Kidney (tissue), 14 donors: ENCODE results near the gene GNGT2. TPM values are rescaled to one million over a fixed set of nuclear protein-coding genes. Genes with fewer than 3 reads are reported as not detected.
A peak's percentile ranks its signal among the peaks of the same experiment; 100 is the strongest.
"Not testable (repeated sequence)": the region's sequence is repeated elsewhere in the genome, so short reads cannot be mapped to it uniquely, and the experiment has no call there.

Experiments
- DNase-seq, 5 donors: peaks; one replicate each; pipeline ENCODE4 v3.0.0-alpha.2; 2013 to 2020
- FAIRE-seq: peaks from 2 replicates; lab custom pipeline; 2012; peaks lifted over from hg19 to GRCh38; lab: Jason Lieb, UNC
- H3K27ac ChIP-seq, 2 donors: one replicate each; pipeline ENCODE4 v1.7.0; 2013; ENCODE audit warnings: low read depth in 2 of 2, low read length in 2 of 2, inconsistent platforms in 1 of 2
- H3K27me3 ChIP-seq: one replicate; pipeline ENCODE4 v1.7.1; 2013; ENCODE audit warnings: low read length, inconsistent platforms; ENCODE audit not compliant: control insufficient read depth, insufficient read depth
- H3K36me3 ChIP-seq, 3 donors: one replicate each; pipeline versions ENCODE4 v1.7.0 to v1.7.1; 2013; ENCODE audit warnings: low read length in 3 of 3, control low read depth in 1 of 3, inconsistent platforms in 1 of 3; ENCODE audit not compliant: insufficient read depth in 3 of 3, control insufficient read depth in 2 of 3
- H3K4me1 ChIP-seq, 3 donors: one replicate each; pipeline versions ENCODE4 v1.7.0 to v1.7.1; 2013; ENCODE audit warnings: low read length in 3 of 3, inconsistent platforms in 1 of 3, low read depth in 1 of 3; ENCODE audit not compliant: control insufficient read depth in 2 of 3, insufficient read depth in 2 of 3
- H3K4me3 ChIP-seq, 3 donors: one replicate each; pipeline versions ENCODE4 v1.7.0 to v1.8.1; 2013; ENCODE audit warnings: low read length in 3 of 3, control low read depth in 1 of 3, inconsistent platforms in 1 of 3
- H3K9ac ChIP-seq, 3 donors: one replicate each; pipeline versions ENCODE4 v1.7.0 to v1.7.1; 2013; ENCODE audit warnings: low read length in 3 of 3, control low read depth in 1 of 3, inconsistent platforms in 1 of 3
- H3K9me3 ChIP-seq, 3 donors: one replicate each; pipeline versions ENCODE4 v1.7.0 to v1.7.1; 2013; ENCODE audit warnings: low read length in 3 of 3, control low read depth in 1 of 3, inconsistent platforms in 1 of 3; ENCODE audit not compliant: control insufficient read depth in 2 of 3, insufficient read depth in 1 of 3
- CTCF ChIP-seq: IDR thresholded peaks from 3 replicates; pipeline ENCODE4 v1.5.1; 2012; ENCODE audit warnings: mild to moderate bottlenecking, moderate library complexity, borderline replicate concordance; ENCODE audit not compliant: insufficient read depth; ENCODE audit errors: extremely low read depth
- intact Hi-C: fragments of 100-400 bp; cut with DNase I; formaldehyde crosslinking; loops from one replicate; pipeline ENCODE4 v1.11.1; 2022
- polyA plus RNA-seq: library from polyadenylated mRNA; stranded (reverse); fragments of 350-450 nt; fragmentation: Illumina TruSeq; extraction: RNeasy Lipid Tissue Mini Kit (QIAGEN cat#74804); gene quantifications from one replicate; pipeline ENCODE4 v1.2.3, GENCODE V29; 2014; ENCODE audit warnings: low read depth, low replicate concordance; ENCODE audit not compliant: insufficient read depth
- total RNA-seq: library from RNA; stranded (reverse); fragmentation: NEBNext Ultra II Directional; extraction: Animal tissue kit (Norgen Biotek cat#: 25700); gene quantifications from one replicate; pipeline ENCODE4 v1.2.1, GENCODE V29; 2021
- donor health status: control.
- donor health status: control.
- donor health status: control.
- donor health status: control.
- donor health status: control.
- donor health status: DM: yes; HTN: yes; CAD: no.
- donor health status: Normal renal cell carcinoma (clear cell type).

GNGT2 gene
- total and polyA plus RNA-seq, 2 donors from 2014 or later, result 4.7 to 8.3 TPM

GRCh38 chr17:49180303-49180702, 30.1 kb downstream of the GNGT2 start:
- Histone ChIP-seq H3K4me1 (no peaks in the 10 kb centered on the region), H3K36me3 (no peaks in the 10 kb centered on the region), H3K27ac (no peak overlapping the region), H3K9me3 (peaks cover 0 to 16% (median 2%) of the 10 kb centered on the region in 3 donors), H3K4me3 (no peak overlapping the region), H3K27me3 (no peaks in the 10 kb centered on the region), H3K9ac (no peak overlapping the region)
- DNase-seq, result peak in 4 of 5 donors; percentile 40 to 69 (median 50)
- peak; percentile 73 for TF ChIP-seq CTCF
- FAIRE-seq, result no peak
- intact Hi-C loops, result loop anchor here (5.0 kb wide), 1 partner anchor 47 kb away; no protein-coding TSS in a partner anchor

- intact Hi-C loops, H3K9ac ChIP-seq, H3K27me3 ChIP-seq, DNase-seq, H3K27ac ChIP-seq, H3K36me3 ChIP-seq, FAIRE-seq, H3K4me1 ChIP-seq, H3K4me3 ChIP-seq: not testable (repeated sequence)
- peaks cover 0 to 20% (median 2%) of the 10 kb centered on the region in 3 donors for H3K9me3 ChIP-seq
These were observed 34.4 kb downstream of the GNGT2 start for GRCh38 chr17:49175978-49176377.

GRCh38 chr17:49170711-49171110, 39.7 kb downstream of the GNGT2 start:
- H3K9me3 ChIP-seq, H3K9ac ChIP-seq, H3K27me3 ChIP-seq, H3K36me3 ChIP-seq, H3K4me3 ChIP-seq, intact Hi-C loops, H3K27ac ChIP-seq, H3K4me1 ChIP-seq, DNase-seq, FAIRE-seq: not testable (repeated sequence)

GRCh38 chr17:49170216-49170615, 40.2 kb downstream of the GNGT2 start:
- Histone ChIP-seq H3K9ac (no peak overlapping the region), H3K4me3 (no peak overlapping the region), H3K27ac (no peak overlapping the region), H3K9me3 (peaks cover 0 to 3% (median 0%) of the 10 kb centered on the region in 3 donors), H3K36me3 (no peaks in the 10 kb centered on the region), H3K4me1 (no peaks in the 10 kb centered on the region), H3K27me3 (no peaks in the 10 kb centered on the region)
- intact Hi-C loops, result no loop called here
- TF ChIP-seq CTCF, result no peak
- DNase-seq (no peak), FAIRE-seq (no peak)
